GM21576 (cell line): ENCODE measurements around the gene FAM24A.

Source experiments
- ATAC-seq: cut with Tn5 transposase; IDR thresholded peaks from one replicate; pipeline ENCODE4 v1.9.1; 2021; ENCODE audit warnings: mild to moderate bottlenecking, moderate library complexity; ENCODE audit not compliant: unreplicated experiment

Gene FAM24A

GRCh38 chr10:122930140-122930539 lies 19.7 kb downstream of the FAM24A start:
- no peak for ATAC-seq

- no peak for ATAC-seq
Observed at GRCh38 chr10:122931088-122931906, 20.9 kb downstream of the FAM24A start.

DNA sequence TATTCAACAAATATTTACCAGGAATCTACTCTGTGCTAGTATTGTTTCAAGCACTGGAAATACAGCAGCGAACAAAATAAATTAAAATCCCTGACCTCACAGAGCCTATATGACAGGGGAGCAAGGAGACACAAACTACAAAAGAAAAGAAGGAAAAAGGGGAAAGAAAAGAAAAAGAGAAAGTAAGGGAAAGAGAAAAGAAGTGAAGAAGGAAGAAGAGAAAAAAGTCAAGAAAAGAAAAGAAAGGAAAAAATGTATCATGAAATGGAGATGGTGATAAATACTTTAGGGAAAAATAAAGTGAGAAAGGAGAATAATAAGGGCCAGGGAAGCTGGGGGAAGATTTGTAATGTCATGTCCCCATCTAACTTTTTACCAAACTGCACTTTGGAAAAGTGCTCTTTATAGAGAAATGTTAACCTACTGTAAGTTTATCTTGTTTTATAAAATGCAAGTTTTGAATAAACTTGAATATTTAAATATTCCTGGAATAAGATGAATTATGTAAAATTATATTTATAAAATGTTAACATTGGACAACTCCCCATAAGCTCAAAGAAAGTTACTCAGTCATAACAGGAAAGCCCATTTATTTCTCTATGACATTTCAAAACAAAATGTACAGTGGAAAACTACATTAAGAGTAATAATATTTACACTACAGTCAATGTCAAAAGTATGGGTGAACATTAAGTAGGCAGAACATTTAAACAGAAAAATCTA lies 28.9 kb downstream of the FAM24A start:
- no peak for ATAC-seq

DNA sequence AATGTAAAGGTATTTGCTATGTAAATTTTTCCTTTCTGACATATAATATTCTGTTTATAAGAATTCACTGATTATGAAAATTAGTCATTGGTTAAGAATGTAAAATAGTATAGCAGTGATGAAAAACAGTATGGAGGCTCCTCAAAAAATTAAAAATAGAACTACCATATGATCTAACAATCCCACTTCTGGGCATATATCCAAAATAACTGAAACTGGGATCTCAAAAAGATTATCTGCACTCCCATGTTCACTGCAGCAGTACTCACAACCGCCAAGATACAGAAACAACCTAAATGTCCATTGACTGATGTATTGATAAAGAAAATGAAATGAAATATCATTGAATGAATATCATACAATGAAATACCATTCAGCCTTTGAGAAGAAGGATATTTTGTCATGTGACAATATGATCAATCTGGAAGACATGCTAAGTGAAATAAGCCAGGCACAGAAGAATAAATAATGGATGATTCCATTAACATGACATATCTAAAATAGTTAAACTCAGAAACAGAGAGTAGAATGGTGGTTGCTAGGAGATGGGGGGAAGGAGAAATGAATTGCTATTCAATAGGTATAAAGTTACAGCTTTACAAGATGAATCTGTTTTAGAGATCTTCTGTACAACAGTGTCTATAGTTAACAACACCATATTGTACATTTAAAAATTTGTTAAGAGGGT lies 29.6 kb downstream of the FAM24A start:
- no peak for ATAC-seq

- ATAC-seq = no peak
Observed at GRCh38 chr10:122949296-122949695, 38.9 kb downstream of the FAM24A start.

DNA sequence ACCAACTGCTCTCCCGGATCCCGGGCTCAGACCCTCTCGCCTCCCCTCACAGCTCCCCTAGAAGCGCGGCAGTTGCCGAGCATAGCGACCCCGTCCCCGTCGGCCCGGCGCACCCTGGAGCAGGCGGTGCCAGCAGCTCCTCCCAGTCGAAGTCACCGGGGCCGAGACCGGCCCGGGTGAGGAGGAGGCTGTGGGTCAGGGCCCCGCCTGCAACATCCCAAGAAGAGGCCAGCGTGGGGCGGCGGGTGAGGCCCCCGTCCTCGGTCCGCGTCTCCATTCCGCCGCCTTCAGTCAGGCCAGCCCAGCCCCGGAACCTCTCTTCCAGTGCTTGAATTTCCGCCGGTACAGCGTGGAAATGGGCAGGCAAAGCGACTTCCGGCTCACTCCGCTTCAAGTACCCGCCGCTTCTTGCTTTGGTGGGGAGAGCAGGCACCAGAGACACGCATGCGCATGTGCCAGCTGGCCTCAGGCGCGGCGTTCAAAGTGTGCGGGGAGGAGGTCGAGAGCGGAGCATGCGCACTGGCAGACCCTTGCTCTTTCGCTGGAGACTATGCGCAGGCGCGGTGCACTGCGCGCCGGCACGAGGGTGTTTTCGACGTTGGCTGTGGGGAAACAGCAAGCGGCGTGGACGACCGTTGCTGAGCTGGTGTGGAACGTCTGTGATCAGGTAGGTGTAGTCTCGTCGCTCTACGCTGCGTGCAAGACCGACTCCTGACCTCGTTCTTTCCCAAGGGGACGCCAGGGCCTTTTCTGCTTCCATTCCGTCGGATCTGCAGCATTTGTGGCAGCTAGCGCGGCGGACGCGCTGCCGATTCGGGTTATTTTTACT lies 43.7 kb downstream of the FAM24A start, which contains the start of gene C10orf88:
TSS of gene C10orf88 (minus strand) at position 326 of the 829 bp plus-strand sequence. CDS start at position 277, 49 bp downstream.
- peak; percentile 97 for ATAC-seq

GRCh38 chr10:122954731-122955050 lies 44.3 kb downstream of the FAM24A start:
- no peak for ATAC-seq

DNA sequence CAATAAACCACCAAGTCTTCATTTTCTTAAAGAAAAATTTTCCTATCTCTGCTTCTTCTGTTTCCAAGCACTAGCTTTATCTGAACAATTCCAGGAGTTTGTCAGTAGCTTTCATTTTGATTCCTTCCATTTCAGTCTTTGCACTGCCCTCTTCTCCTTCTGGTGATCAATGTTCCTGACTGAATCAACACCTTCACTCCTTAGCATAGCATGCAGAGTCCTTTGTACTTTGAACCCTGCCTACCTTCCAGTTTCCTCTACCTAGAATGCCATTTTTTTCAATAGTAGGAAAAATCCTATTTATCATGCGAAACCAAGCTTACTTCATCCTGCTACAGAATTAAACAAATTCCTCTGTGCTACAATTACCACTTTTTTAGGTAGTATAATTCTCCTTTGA lies 45.5 kb downstream of the FAM24A start:
- no peak for ATAC-seq

DNA sequence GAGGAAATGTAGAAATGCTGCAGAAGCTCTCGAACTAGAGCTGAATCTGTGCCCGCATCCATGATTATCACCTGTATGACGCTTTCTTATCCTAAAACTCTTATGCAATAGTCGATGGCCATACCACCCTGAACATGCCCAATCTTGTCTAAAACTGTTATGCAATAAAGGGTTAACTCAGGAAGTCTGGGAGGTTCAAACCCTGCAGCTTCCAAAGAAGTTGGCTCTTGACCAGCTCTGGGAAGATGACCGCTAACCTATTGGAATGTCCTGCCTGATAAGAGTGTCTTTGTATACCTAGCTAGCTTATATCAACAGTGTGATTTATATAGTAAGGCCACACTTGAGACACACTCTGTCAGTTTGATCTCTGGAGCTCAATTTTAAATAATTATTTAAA lies 47.1 kb downstream of the FAM24A start:
- ATAC-seq = no peak

- no peak for ATAC-seq
Observed at GRCh38 chr10:122962405-122962804, 52.0 kb downstream of the FAM24A start.
